Bronchial epithelial cell (primary cell): Measurements from ENCODE around the gene CRYBB1. TPM values are rescaled to one million over a fixed set of nuclear protein-coding genes. Genes with fewer than 3 reads are reported as not detected.
"Not testable (repeated sequence)": the region's sequence is repeated elsewhere in the genome, so short reads cannot be mapped to it uniquely, and the experiment has no call there.

Source experiments
- DNase-seq: peaks from one replicate; pipeline ENCODE4 v3.0.0-alpha.2; 2010; ENCODE audit warnings: low read depth
- FAIRE-seq: peaks from 2 replicates; lab custom pipeline; 2011; peaks lifted over from hg19 to GRCh38; lab: Jason Lieb, UNC
- H3K27me3 ChIP-seq: 2 replicates; pipeline ENCODE4 v1.5.1; 2011; ENCODE audit warnings: low read length; ENCODE audit not compliant: control insufficient read depth, insufficient read depth
- H3K36me3 ChIP-seq: 2 replicates; pipeline ENCODE4 v1.5.1; 2011; ENCODE audit warnings: low read length; ENCODE audit not compliant: control insufficient read depth, insufficient read depth
- H3K4me3 ChIP-seq: 2 replicates; pipeline ENCODE4 v1.5.1; 2011; ENCODE audit warnings: mild to moderate bottlenecking, low read depth, low read length, control low read depth
- total RNA-seq: library from RNA; depleted of rRNA; stranded (reverse); fragments of >200 nt; gene quantifications from 2 replicates; pipeline ENCODE4 v1.2.1, GENCODE V29; 2014
- TF ChIP-seq, protein P1 (sequence below): IDR thresholded peaks from 2 replicates; pipeline ENCODE4 v1.5.1; 2011; ENCODE audit warnings: mild to moderate bottlenecking, moderate library complexity, low read length, control low read depth, inconsistent platforms; ENCODE audit not compliant: insufficient read depth, severe bottlenecking

The CRYBB1 gene
- total RNA-seq, 1 donor from 2014 or later: not detected

DNA sequence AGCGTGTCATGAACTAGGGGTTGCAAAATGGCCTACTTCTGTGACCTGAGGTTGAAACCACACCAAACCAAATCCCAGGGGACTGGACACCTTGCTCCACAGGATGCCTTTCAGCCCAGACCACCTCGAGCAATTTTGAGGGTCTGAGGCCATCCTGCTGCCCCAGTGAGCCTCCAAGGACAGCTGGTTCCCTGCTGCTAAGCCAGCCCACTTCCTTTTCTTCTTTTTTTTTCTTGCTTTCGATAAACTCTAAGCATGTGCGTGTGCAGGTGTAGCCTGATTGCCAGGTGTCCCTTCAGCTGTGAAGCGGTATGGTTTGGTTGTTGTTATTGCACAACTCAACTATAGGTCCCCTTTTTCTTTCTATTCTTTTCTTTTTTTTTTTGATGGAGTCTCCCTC lies 2.7 kb downstream of the CRYBB1 start:
- Histone ChIP-seq H3K27me3 (peaks cover 2% of the 10 kb centered on the region), H3K4me3 (no peak overlapping the region), H3K36me3 (no peaks in the 10 kb centered on the region)
- no peak for DNase-seq
- TF ChIP-seq, protein P1, sequence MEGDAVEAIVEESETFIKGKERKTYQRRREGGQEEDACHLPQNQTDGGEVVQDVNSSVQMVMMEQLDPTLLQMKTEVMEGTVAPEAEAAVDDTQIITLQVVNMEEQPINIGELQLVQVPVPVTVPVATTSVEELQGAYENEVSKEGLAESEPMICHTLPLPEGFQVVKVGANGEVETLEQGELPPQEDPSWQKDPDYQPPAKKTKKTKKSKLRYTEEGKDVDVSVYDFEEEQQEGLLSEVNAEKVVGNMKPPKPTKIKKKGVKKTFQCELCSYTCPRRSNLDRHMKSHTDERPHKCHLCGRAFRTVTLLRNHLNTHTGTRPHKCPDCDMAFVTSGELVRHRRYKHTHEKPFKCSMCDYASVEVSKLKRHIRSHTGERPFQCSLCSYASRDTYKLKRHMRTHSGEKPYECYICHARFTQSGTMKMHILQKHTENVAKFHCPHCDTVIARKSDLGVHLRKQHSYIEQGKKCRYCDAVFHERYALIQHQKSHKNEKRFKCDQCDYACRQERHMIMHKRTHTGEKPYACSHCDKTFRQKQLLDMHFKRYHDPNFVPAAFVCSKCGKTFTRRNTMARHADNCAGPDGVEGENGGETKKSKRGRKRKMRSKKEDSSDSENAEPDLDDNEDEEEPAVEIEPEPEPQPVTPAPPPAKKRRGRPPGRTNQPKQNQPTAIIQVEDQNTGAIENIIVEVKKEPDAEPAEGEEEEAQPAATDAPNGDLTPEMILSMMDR: no peak
- FAIRE-seq: no peak

DNA sequence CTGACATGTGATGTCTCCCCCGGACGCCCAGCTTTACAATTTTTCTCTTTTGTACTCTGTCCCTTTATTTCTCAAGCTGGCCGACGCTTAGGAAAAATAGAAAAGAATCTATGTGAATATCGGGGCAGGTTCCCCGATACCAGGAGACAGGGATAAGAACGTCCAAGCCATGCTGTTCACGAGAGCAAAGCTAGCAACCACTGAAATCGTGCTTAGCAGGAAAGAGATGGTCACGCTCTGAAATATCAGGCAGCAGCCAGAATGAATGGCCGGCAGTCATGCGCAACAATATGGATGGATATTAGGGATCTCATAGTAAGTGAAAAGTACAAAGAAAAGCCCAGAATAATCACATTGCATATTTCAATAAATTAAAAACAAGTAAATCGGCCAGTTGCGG lies 3.5 kb downstream of the CRYBB1 start:
- TF ChIP-seq, protein P1: no peak
- Histone ChIP-seq H3K36me3 (no peaks in the 10 kb centered on the region), H3K4me3 (no peak overlapping the region), H3K27me3 (peaks cover 2% of the 10 kb centered on the region)
- no peak for DNase-seq
- FAIRE-seq: no peak

DNA sequence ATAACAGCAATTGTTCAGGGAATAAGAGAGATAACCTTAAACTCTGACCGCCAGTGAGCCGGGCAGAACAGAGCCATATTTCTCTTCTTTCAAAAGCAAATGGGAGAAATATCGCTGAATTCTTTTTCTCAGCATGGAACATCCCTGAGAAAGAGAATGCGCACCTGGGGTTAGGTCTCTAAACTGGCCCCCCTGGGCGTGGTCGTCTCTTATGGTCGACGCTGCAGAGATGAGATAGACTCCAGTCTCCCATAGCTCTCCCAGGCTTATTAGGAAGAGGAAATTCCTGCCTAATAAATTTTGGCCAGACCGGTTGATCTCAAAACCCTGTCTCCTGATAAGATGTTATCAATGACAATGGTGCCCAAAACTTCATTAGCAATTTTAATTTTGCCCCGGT lies 4.1 kb downstream of the CRYBB1 start:
- not testable (repeated sequence) for H3K36me3 ChIP-seq, H3K27me3 ChIP-seq, DNase-seq, H3K4me3 ChIP-seq, FAIRE-seq

DNA sequence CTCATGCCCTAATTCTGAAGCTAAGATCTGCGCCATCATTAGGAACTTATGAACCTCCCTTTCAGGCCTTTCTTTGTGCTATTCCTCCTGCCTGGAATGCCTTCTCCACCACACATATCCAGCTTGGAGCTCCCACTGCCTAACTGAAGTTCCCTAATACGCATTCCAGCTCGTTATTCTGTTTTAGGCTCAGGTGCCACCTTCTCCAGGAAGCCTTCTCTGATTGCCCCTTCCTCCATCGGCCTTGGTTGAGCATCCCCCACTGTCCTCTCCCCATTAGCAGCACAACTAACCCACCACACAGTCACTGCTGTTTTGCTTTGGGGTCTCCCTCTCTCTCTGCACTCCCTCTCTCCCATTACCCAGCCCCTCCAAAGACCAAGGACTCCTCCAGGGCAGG lies 5.2 kb downstream of the CRYBB1 start:
- no peak for DNase-seq
- H3K4me3 ChIP-seq: no peak overlapping the region
- no peak for FAIRE-seq
- H3K27me3 ChIP-seq: peaks cover 2% of the 10 kb centered on the region
- TF ChIP-seq, protein P1: no peak
- no peaks in the 10 kb centered on the region for H3K36me3 ChIP-seq

DNA sequence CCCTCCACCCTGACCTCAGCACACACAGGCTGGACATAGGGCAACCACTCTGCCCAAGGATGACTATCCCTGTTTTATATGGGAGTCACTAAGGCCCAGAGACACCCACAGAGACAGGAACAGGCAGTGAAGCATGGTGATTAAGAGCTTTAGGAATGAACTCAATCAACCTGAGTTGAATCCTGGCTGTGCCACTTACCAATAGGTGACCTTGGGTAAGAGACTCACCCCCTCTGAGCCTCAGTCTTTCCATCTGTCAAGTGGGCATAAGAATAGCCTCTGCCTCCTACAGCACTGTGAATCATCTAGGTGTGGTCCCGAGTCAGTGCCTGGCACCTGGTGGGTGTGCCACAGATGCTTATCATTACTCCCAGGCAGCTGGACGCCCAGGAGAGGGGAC lies 6.8 kb downstream of the CRYBB1 start:
- TF ChIP-seq, protein P1: no peak
- no peak for FAIRE-seq
- H3K36me3 ChIP-seq: no peaks in the 10 kb centered on the region
- peaks cover 2% of the 10 kb centered on the region for H3K27me3 ChIP-seq
- H3K4me3 ChIP-seq: no peak overlapping the region
- DNase-seq: no peak

DNA sequence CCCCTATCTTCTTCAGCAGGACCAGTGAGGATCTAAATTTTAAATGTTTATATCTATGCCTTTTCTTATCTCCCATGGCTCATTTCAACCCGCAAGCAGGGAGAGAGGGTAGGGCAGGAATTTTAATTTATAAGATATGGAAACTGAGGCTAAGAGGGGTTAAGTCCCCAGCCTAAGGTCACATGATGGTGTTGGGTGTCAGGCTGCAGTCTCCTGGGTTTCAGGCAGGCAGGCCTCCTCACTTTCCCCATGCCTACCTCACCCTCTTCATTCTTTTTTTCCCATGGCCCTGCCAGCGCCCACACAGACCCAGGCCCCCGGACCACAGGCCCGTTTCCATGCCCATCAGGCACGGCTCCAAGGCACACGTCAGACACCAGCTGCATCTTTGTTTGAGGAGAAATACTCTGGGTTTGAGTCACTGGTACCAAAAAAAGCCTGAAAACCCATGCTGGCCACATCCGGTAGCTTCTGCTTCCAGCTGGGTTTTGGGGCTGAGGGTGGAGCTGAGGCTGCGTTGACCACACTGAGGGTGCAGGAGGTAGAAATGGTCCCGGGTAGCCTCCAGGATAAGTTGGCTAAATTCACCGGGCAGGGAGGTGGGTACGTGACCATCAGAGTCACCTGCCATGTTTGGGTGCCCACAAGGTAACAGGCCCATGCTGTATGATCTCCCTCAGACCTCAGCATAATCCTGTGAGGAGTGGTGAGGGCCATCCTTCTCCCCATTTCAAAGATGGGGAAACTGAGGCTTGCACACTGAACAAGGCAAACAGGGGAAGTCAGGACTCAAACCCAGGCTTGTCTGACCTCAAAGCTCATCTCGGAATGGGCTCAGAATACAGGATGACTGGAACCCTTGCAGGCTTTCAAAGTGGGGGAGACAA lies 7.5 kb downstream of the CRYBB1 start:
- H3K4me3 ChIP-seq: no peak overlapping the region
- DNase-seq (peak; percentile 25), FAIRE-seq (peak; percentile 13)
- peaks cover 2% of the 10 kb centered on the region for H3K27me3 ChIP-seq
- TF ChIP-seq, protein P1: no peak
- H3K36me3 ChIP-seq: no peaks in the 10 kb centered on the region
